GM19240 (cell line): ENCODE data around the gene SAMD8.
"Not testable (repeated sequence)": the region's sequence is repeated elsewhere in the genome, so short reads cannot be mapped to it uniquely, and the experiment has no call there.

Experiments used
- DNase-seq: peaks from one replicate; pipeline ENCODE4 v3.0.0; 2011; ENCODE audit warnings: low spot score; ENCODE audit not compliant: insufficient read length

SAMD8 gene

GRCh38 chr10:75212343-75212742, 100.9 kb downstream of the SAMD8 start:
- DNase-seq, result no peak

GRCh38 chr10:75220274-75220673, 108.8 kb downstream of the SAMD8 start:
- DNase-seq, result no peak

- DNase-seq, result not testable (repeated sequence)
Measured at GRCh38 chr10:75221492-75221891, 110.0 kb downstream of the SAMD8 start.

- no peak for DNase-seq
Measured at GRCh38 chr10:75223507-75223906, 112.1 kb downstream of the SAMD8 start.

GRCh38 chr10:75226095-75226494, 114.6 kb downstream of the SAMD8 start:
- DNase-seq, result no peak

- no peak for DNase-seq
Measured at GRCh38 chr10:75226656-75227055, 115.2 kb downstream of the SAMD8 start.

GRCh38 chr10:75228278-75228677, 116.8 kb downstream of the SAMD8 start:
- no peak for DNase-seq

- DNase-seq, result no peak
Measured at GRCh38 chr10:75228834-75229233, 117.4 kb downstream of the SAMD8 start.

GRCh38 chr10:75229971-75230370, 118.5 kb downstream of the SAMD8 start:
- no peak for DNase-seq

- peak; percentile 85 for DNase-seq
Measured at GRCh38 chr10:75230600-75231038, 119.2 kb downstream of the SAMD8 start.
